K562 (cell line): ENCODE data around the gene RSRP1. TPM values are rescaled to one million over a fixed set of nuclear protein-coding genes. Genes with fewer than 3 reads are reported as not detected.

Source experiments
- ATF7 ChIP-seq: fragments of 450-650 bp; IDR thresholded peaks from 2 replicates; pipeline ENCODE4 v1.7.1; 2014; ENCODE audit warnings: mild to moderate bottlenecking, moderate library complexity
- BCOR ChIP-seq: fragments of 450-650 bp; IDR thresholded peaks from 2 replicates; pipeline ENCODE4 v1.6.1; 2016
- CSDE1 ChIP-seq, 2 experiments: fragments of 450-650 bp; IDR thresholded peaks; 2 replicates each; pipeline ENCODE4 v1.6.1; 2016; ENCODE audit warnings: mild to moderate bottlenecking in 1 of 2
- DACH1 ChIP-seq: fragments of 450-650 bp; IDR thresholded peaks from 2 replicates; pipeline ENCODE4 v1.6.1; 2018; ENCODE audit not compliant: partially characterized antibody
- GTF2F1 ChIP-seq: IDR thresholded peaks from 2 replicates; pipeline ENCODE4 v1.6.1; 2011; ENCODE audit warnings: low read depth, low read length, improper control_type of control experiment
- HLTF ChIP-seq: fragments of 450-650 bp; IDR thresholded peaks from 2 replicates; pipeline ENCODE4 v1.6.1; 2016
- KDM2B ChIP-seq: fragments of 250-450 bp; sonication (Bioruptor Pico); IDR thresholded peaks from 2 replicates; pipeline ENCODE4 v1.8.0; 2021; ENCODE audit warnings: mild to moderate bottlenecking, moderate library complexity
- KLF13 ChIP-seq: fragments of 450-650 bp; IDR thresholded peaks from 2 replicates; pipeline ENCODE4 v1.6.1; 2016; ENCODE audit warnings: missing genetic modification characterization, low read depth, mild to moderate bottlenecking, missing compliant biosample characterization, moderate library complexity, borderline replicate concordance
- MBD2 ChIP-seq: sonication (generic); IDR thresholded peaks from 2 replicates; pipeline ENCODE4 v1.6.1; 2016; ENCODE audit warnings: low read depth, borderline replicate concordance
- MNT ChIP-seq, 2 experiments: fragments of 450-650 bp; conservative IDR thresholded peaks; 2 replicates each; pipeline ENCODE4 v1.6.1; 2017; ENCODE audit warnings: mild to moderate bottlenecking in 2 of 2, moderate library complexity in 2 of 2
- MTF1 ChIP-seq: fragments of 250-450 bp; sonication (Bioruptor Pico); IDR thresholded peaks from 2 replicates; pipeline ENCODE4 v1.9.0; 2021; ENCODE audit warnings: moderate library complexity, mild to moderate bottlenecking, inconsistent platforms, borderline replicate concordance
- MYBL2 ChIP-seq, 2 experiments: fragments of 450-650 bp in 1 of 2; sonication (generic) in 1 of 2; formaldehyde crosslinking in 1 of 2; IDR thresholded peaks; 2 replicates each; pipeline versions ENCODE4 v1.6.1 to v1.8.1; 2017 to 2022; ENCODE audit warnings: borderline replicate concordance in 1 of 2, inconsistent platforms in 1 of 2, low read depth in 1 of 2, mild to moderate bottlenecking in 1 of 2, missing genetic modification reagents in 1 of 2, moderate library complexity in 1 of 2
- NEUROD1 ChIP-seq: fragments of 150-350 bp; IDR thresholded peaks from 2 replicates; pipeline ENCODE4 v1.6.1; 2014; ENCODE audit warnings: borderline replicate concordance, low read length, low read depth; ENCODE audit not compliant: partially characterized antibody
- NR1H2 ChIP-seq: sonication (generic); formaldehyde crosslinking; IDR thresholded peaks from 2 replicates; pipeline ENCODE4 v1.4.0; 2020; ENCODE audit warnings: mild to moderate bottlenecking, missing genetic modification reagents
- OTX1 ChIP-seq: fragments of 450-650 bp; formaldehyde crosslinking; IDR thresholded peaks from 2 replicates; pipeline ENCODE4 v1.4.0; 2022; ENCODE audit warnings: mild to moderate bottlenecking
- RB1 ChIP-seq: fragments of 450-650 bp; IDR thresholded peaks from 2 replicates; pipeline ENCODE4 v1.6.1; 2017; ENCODE audit warnings: low read depth, mild to moderate bottlenecking
- SMARCC2 ChIP-seq: fragments of 450-650 bp; IDR thresholded peaks from 2 replicates; pipeline ENCODE4 v1.6.1; 2017; ENCODE audit warnings: antibody characterized with exemption, moderate library complexity, mild to moderate bottlenecking, low read depth
- TAF7 ChIP-seq: fragments of 450-650 bp; IDR thresholded peaks from 2 replicates; pipeline ENCODE4 v1.6.1; 2016; ENCODE audit warnings: missing genetic modification characterization, missing compliant biosample characterization
- TARDBP ChIP-seq: fragments of 450-650 bp; IDR thresholded peaks from 2 replicates; pipeline ENCODE4 v1.6.1; 2016
- TCF3 ChIP-seq: sonication (generic); formaldehyde crosslinking; IDR thresholded peaks from 2 replicates; pipeline ENCODE4 v1.4.0; 2020; ENCODE audit warnings: mild to moderate bottlenecking, missing genetic modification reagents
- TFAP4 ChIP-seq: sonication (generic); formaldehyde crosslinking; IDR thresholded peaks from 2 replicates; pipeline ENCODE4 v1.8.0; 2022; ENCODE audit warnings: missing genetic modification reagents, mild to moderate bottlenecking, moderate library complexity, borderline replicate concordance
- XRCC3 ChIP-seq: fragments of 450-650 bp; IDR thresholded peaks from 2 replicates; pipeline ENCODE4 v1.6.1; 2017; ENCODE audit warnings: mild to moderate bottlenecking, moderate library complexity
- ZBTB5 ChIP-seq: fragments of 450-650 bp; IDR thresholded peaks from 2 replicates; pipeline ENCODE4 v1.6.1; 2017; ENCODE audit warnings: antibody characterized with exemption
- ZBTB7A ChIP-seq: IDR thresholded peaks from 2 replicates; pipeline ENCODE4 v1.6.1; 2011; ENCODE audit warnings: low read depth, mild to moderate bottlenecking, low read length, moderate library complexity, borderline replicate concordance; ENCODE audit not compliant: control insufficient read depth
- ZKSCAN8 ChIP-seq: fragments of 200-800 bp; sonication (Bioruptor generic); IDR thresholded peaks from 2 replicates; pipeline ENCODE4 v1.6.1; 2016; ENCODE audit warnings: missing genetic modification characterization, missing compliant biosample characterization
- ZNF717 ChIP-seq: fragments of 250-450 bp; sonication (Bioruptor Pico); IDR thresholded peaks from 2 replicates; pipeline ENCODE4 v1.5.0; 2021
- polyA plus RNA-seq, 8 experiments: library from polyadenylated mRNA; depleted of rRNA in 4 of 8; stranded (reverse) in 5 of 8; unstranded in 3 of 8; fragments of >200 nt; fragmentation: Nextera tagmentation in 2 of 8; fragmentation: Illumina TruSeq in 1 of 8; extraction: Ambion mirVana in 2 of 8; extraction: Trizol in 1 of 8; gene quantifications; 2 replicates each; pipeline versions ENCODE4 v1.2.1 to v1.2.3, GENCODE V29; 2011 to 2014; ENCODE audit warnings: inconsistent platforms in 1 of 8, missing spikeins in 1 of 8
- total RNA-seq, 7 experiments: library from RNA; depleted of rRNA in 6 of 7; stranded (reverse); fragments of >200 nt in 6 of 7; fragmentation: Illumina TruSeq in 2 of 7; extraction: Trizol in 2 of 7; gene quantifications; 2 replicates each; pipeline versions ENCODE4 v1.2.1 to v1.2.3, GENCODE V29; 2011 to 2021; ENCODE audit warnings: low replicate concordance in 1 of 7

RSRP1 gene
- total and polyA plus RNA-seq, 9 of the 15 experiments (the other 6 are each of a cell fraction or from before 2014, with no cell fraction given), result 27.2 to 283 (median 146) TPM

GRCh38 chr1:25247024-25247828 is at the start of gene RSRP1 (continued):
- 0 out of 2 replicates have a peak, but pooled peaks have one; percentile 26 for TF ChIP-seq TARDBP
- peak; percentile 45 for TF ChIP-seq TCF3 (CRISPR knock-in tag)
- peak; percentile 89 for TF ChIP-seq NR1H2 (CRISPR knock-in tag)
- peak; percentile 85 to 88 for TF ChIP-seq MNT (conservative IDR thresholded peaks at IDR 0.05)
- peak; percentile 32 for TF ChIP-seq NEUROD1
- peak; percentile 80 for TF ChIP-seq RB1
- peak; percentile 86 for TF ChIP-seq ATF7
- no peak for TF ChIP-seq XRCC3
- TF ChIP-seq KDM2B (CRISPR knock-in tag), result peak; percentile 88
- peak; percentile 74 for TF ChIP-seq TFAP4 (CRISPR knock-in tag)
- TF ChIP-seq MTF1 (CRISPR knock-in tag), result peak; percentile 38; the same call in 1 of the 2 replicates
- TF ChIP-seq ZNF717 (CRISPR knock-in tag), result no peak
- TF ChIP-seq CSDE1 (IDR thresholded peaks at IDR 0.05), result peak in 1 of 2 experiments; percentile 39; a peak in 1 of 4 replicates
- no peak for TF ChIP-seq ZKSCAN8 (CRISPR knock-in tag)
- peak; percentile 95 for TF ChIP-seq OTX1 (CRISPR knock-in tag)
- peak; percentile 64 for TF ChIP-seq KLF13 (tag)
- TF ChIP-seq ZBTB5, result no peak
- TF ChIP-seq DACH1, result no peak
- peak; percentile 93 for TF ChIP-seq HLTF
- peak; percentile 89 for TF ChIP-seq MBD2
- peak; percentile 95 for TF ChIP-seq TAF7 (tag)
- TF ChIP-seq SMARCC2, result no peak
- TF ChIP-seq BCOR, result peak; percentile 66
- peak; percentile 93 for TF ChIP-seq GTF2F1
- no peak for TF ChIP-seq MYBL2 (IDR thresholded peaks at IDR 0.05; ENCODE audit: low read depth)
- peak; percentile 24; the same call in 1 of the 2 replicates for TF ChIP-seq MYBL2 (CRISPR knock-in tag; IDR thresholded peaks at IDR 0.05; ENCODE audit: borderline replicate concordance)
- TF ChIP-seq ZBTB7A, result peak; percentile 64; the same call in 1 of the 2 replicates
